ENCODE measurements around the gene CDYL2. TPM values are rescaled to one million over a fixed set of nuclear protein-coding genes. Genes with fewer than 3 reads are reported as not detected.
A peak's percentile ranks its signal among the peaks of the same experiment; 100 is the strongest.

CDYL2 gene
- total and polyA plus RNA-seq, 11 donors: 0.80 to 8.6 (median 3.5) TPM

DNA sequence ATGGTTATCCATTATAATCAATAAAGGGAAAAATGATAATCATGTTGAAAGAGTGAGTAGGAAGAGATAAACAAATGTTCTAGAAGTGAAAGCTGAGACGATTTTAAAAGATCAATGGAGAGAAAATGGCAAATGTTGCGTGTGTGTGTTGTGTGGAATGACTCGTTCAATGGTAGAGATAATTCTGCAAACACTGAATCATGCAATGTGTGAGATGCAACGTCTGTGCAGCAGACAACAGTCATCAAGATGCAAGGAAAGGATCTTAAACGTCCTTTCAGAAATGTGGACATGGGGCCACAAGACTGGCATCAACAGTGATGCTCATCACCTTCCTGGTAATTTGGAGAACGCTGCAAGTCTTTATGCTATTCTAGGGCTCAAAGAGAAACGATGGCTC lies 124.4 kb downstream of the CDYL2 start:
- ATAC-seq (no peak), DNase-seq (no peak)
- intact Hi-C loops (cut with DNase I): no loop called here
- Histone ChIP-seq H3K9me3 (peaks cover 0 to 3% (median 0%) of the 10 kb centered on the region in 12 donors), H3K27me3 (no peaks in the 10 kb centered on the region), H3K27ac (no peak overlapping the region), H3K4me1 (peaks cover 0 to 18% (median 0%) of the 10 kb centered on the region in 12 donors), H3K4me3 (no peak overlapping the region), H3K36me3 (peaks cover 0 to 6% (median 0%) of the 10 kb centered on the region in 9 donors)
- no peak for TF ChIP-seq POLR2A (IDR thresholded peaks at IDR 0.05)
- TF ChIP-seq, protein P1, sequence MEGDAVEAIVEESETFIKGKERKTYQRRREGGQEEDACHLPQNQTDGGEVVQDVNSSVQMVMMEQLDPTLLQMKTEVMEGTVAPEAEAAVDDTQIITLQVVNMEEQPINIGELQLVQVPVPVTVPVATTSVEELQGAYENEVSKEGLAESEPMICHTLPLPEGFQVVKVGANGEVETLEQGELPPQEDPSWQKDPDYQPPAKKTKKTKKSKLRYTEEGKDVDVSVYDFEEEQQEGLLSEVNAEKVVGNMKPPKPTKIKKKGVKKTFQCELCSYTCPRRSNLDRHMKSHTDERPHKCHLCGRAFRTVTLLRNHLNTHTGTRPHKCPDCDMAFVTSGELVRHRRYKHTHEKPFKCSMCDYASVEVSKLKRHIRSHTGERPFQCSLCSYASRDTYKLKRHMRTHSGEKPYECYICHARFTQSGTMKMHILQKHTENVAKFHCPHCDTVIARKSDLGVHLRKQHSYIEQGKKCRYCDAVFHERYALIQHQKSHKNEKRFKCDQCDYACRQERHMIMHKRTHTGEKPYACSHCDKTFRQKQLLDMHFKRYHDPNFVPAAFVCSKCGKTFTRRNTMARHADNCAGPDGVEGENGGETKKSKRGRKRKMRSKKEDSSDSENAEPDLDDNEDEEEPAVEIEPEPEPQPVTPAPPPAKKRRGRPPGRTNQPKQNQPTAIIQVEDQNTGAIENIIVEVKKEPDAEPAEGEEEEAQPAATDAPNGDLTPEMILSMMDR (IDR thresholded peaks at IDR 0.05): no peak
- 82 to 88% (median 88%) methylated on average over 7 of the region's 7 CpGs for WGBS, 4 donors

DNA sequence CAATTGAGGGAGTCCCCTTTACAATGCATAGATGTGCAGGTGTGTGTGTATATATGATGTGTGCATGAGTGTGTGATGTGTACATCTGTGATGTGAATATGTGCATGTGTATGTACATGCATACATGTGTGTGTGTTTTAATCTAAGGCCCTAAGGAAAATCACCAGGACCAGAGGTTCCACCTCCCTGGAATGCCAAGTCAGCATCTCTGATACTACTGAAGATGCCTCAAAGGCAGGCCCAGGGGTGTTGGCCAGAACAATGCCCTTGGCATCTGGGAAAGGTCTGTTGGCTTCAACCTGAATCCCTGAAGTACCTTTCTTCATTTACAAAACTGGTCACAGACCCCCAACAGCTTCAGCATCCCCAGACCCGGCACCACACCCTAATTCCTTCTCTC lies 129.5 kb downstream of the CDYL2 start:
- no peak overlapping the region for H3K4me3 ChIP-seq
- no peaks in the 10 kb centered on the region for H3K27me3 ChIP-seq
- 83 to 90% (median 87%) methylated on average over 1 of the region's 1 CpG for WGBS, 4 donors
- ATAC-seq: no peak
- H3K27ac ChIP-seq: no peak overlapping the region
- H3K4me1 ChIP-seq: peaks cover 0 to 24% (median 0%) of the 10 kb centered on the region in 12 donors
- no peaks in the 10 kb centered on the region for H3K36me3 ChIP-seq
- intact Hi-C loops (cut with DNase I): no loop called here
- H3K9me3 ChIP-seq: peaks cover 0 to 3% (median 0%) of the 10 kb centered on the region in 12 donors
- TF ChIP-seq POLR2A (IDR thresholded peaks at IDR 0.05): no peak
- TF ChIP-seq, protein P1 (IDR thresholded peaks at IDR 0.05): no peak
- DNase-seq: no peak

DNA sequence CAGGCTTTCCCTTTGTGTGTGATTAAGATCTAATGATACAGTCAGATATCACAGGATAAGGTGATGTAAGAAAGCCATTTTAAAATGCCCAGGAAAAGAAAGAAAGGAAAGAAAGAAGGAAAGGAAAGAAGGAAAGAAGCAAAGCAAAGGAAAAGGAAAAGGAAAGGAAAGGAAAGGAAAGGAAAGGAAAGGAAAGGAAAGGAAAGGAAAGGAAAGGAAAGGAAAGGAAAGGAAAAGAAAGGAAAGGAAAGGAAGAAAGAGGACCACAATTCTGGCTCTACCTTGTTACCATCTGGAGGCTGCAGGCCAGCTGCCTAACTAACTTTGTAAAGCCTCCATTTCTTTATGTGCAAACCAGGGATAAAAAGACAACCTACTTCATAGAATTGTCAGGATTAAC lies 132.0 kb downstream of the CDYL2 start:
- no peak overlapping the region for H3K4me3 ChIP-seq
- intact Hi-C loops (cut with DNase I): loop anchor here in 1 of 10 donors (2.0 kb wide), 1 partner anchor 44 kb away; no protein-coding TSS in a partner anchor
- H3K4me1 ChIP-seq: peaks cover 0 to 24% (median 0%) of the 10 kb centered on the region in 12 donors
- H3K9me3 ChIP-seq: no peaks in the 10 kb centered on the region
- TF ChIP-seq, protein P1 (IDR thresholded peaks at IDR 0.05): no peak
- no peak for TF ChIP-seq POLR2A (IDR thresholded peaks at IDR 0.05)
- DNase-seq: no peak
- H3K36me3 ChIP-seq: no peaks in the 10 kb centered on the region
- H3K27me3 ChIP-seq: no peaks in the 10 kb centered on the region
- no peak for ATAC-seq
- H3K27ac ChIP-seq: no peak overlapping the region

DNA sequence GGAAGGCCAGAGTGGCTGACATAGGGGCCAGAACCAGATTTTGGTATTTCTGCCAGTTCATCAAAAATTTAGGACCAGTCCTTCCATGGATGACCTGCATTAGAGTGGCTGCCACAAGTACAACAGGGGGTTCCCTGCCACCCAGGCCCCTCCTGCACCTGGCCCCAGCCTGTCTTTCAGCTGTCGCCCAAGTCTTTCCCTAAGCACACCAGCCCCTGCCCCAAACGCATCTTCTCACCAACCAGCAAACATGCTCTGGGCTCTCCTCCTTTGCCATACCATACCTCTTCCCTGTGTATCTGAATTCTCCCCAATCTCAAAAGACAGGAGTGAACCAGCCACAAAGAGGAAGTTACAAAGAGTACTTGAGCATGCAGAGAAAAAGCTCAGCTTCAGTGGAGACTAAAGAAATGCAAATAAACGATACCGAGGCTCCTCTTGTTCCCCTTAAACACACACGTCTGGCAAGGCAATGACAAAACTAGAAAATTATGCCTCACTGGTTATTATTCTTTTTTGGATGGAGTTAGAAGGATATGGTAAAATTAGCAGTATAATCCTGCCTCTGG lies 133.0 kb downstream of the CDYL2 start:
- Histone ChIP-seq H3K36me3 (no peaks in the 10 kb centered on the region), H3K9me3 (no peaks in the 10 kb centered on the region), H3K27ac (no peak overlapping the region), H3K4me3 (no peak overlapping the region), H3K4me1 (peaks cover 0 to 14% (median 0%) of the 10 kb centered on the region in 12 donors), H3K27me3 (no peaks in the 10 kb centered on the region)
- intact Hi-C loops (cut with DNase I): no loop called here
- ATAC-seq (peak in 1 of 4 donors; percentile 26), DNase-seq (no peak)
- TF ChIP-seq, protein P1 (IDR thresholded peaks at IDR 0.05): no peak
- no peak for TF ChIP-seq POLR2A (IDR thresholded peaks at IDR 0.05)
- 59 to 66% (median 62%) methylated on average over 5 of the region's 5 CpGs for WGBS, 4 donors
